ENCODE data around the gene GALNT17.

DNA sequence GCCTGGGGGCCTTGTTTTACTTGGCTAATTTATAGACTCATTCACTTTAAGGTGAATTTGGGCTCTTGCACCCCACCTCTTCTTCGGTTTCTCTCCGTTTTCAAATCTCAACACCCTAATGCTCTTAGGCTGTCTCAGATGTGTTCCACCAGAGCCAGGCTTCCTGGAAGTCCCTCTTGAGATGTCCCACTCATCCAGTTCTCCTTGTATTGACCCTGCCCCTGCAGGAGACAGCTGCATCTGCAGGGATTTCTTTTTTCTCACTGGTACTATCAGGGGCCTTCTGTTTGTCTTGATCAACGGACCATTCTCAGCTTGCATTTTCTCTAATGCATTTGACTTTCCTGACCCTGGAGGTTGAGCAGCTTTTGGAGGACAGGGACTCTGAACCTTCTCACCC lies 279.5 kb downstream of the GALNT17 start:
- no peak for TF ChIP-seq CEBPB (IDR thresholded peaks at IDR 0.05)
- no peak for TF ChIP-seq EP300 (IDR thresholded peaks at IDR 0.05; ENCODE audit: borderline replicate concordance)
- no peak for TF ChIP-seq TAF1 (IDR thresholded peaks at IDR 0.05; ENCODE audit: low read depth)
- TF ChIP-seq TEAD4 (IDR thresholded peaks at IDR 0.05): no peak
- TF ChIP-seq, protein P1, sequence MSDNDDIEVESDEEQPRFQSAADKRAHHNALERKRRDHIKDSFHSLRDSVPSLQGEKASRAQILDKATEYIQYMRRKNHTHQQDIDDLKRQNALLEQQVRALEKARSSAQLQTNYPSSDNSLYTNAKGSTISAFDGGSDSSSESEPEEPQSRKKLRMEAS (IDR thresholded peaks at IDR 0.05): no peak
- no peak for TF ChIP-seq EGR1 (IDR thresholded peaks at IDR 0.05)
- no peak for TF ChIP-seq REST (IDR thresholded peaks at IDR 0.05; ENCODE audit: low read depth)
- TF ChIP-seq RAD21 (IDR thresholded peaks at IDR 0.05; ENCODE audit: low read depth): no peak
- no peak for TF ChIP-seq CREB1 (IDR thresholded peaks at IDR 0.05; ENCODE audit: low read depth)
- no peak for TF ChIP-seq TCF12 (IDR thresholded peaks at IDR 0.05; ENCODE audit: low read depth)
- no peak for TF ChIP-seq ZBTB7A (IDR thresholded peaks at IDR 0.05; ENCODE audit: low read depth)
- no peak for TF ChIP-seq NFIC (IDR thresholded peaks at IDR 0.05)
- TF ChIP-seq FOXM1 (IDR thresholded peaks at IDR 0.05; ENCODE audit: borderline replicate concordance, low read depth): no peak
